HL-60 (cell line): ENCODE data around the gene IL33.

Experiments used
- DNase-seq, 2 experiments: peaks; one replicate each; pipeline ENCODE4 v3.0.0-alpha.2; 2010 to 2020; ENCODE audit warnings: low read depth in 1 of 2, low spot score in 1 of 2
- H3K27ac ChIP-seq: fragments of 250-450 bp; sonication (Bioruptor Pico); replicated peaks from 2 replicates; pipeline ENCODE4 v1.5.1; 2020; ENCODE audit warnings: mild to moderate bottlenecking, moderate library complexity
- H3K27me3 ChIP-seq: fragments of 250-450 bp; sonication (Bioruptor Pico); 2 replicates; pipeline ENCODE4 v1.5.1; 2021; ENCODE audit warnings: mild to moderate bottlenecking, moderate library complexity; ENCODE audit not compliant: insufficient read depth, poor library complexity, severe bottlenecking
- H3K4me3 ChIP-seq: replicated peaks from 2 replicates; pipeline ENCODE4 v1.5.1; 2011; ENCODE audit warnings: mild to moderate bottlenecking, control low read depth, low read length; ENCODE audit not compliant: insufficient read depth
- CTCF ChIP-seq: IDR thresholded peaks from one replicate; pipeline ENCODE4 v1.5.1; 2011; ENCODE audit warnings: low read length, control low read depth, inconsistent platforms; ENCODE audit not compliant: insufficient read depth
- GABPA ChIP-seq: IDR thresholded peaks from 2 replicates; pipeline ENCODE4 v1.6.1; 2012; ENCODE audit warnings: low read depth
- POLR2AphosphoS5 ChIP-seq: IDR thresholded peaks from 2 replicates; pipeline ENCODE4 v1.6.1; 2012; ENCODE audit warnings: low read depth
- SPI1 ChIP-seq: IDR thresholded peaks from 2 replicates; pipeline ENCODE4 v1.6.1; 2012; ENCODE audit warnings: low read depth, mild to moderate bottlenecking, borderline replicate concordance
- TF ChIP-seq, protein P1 (sequence below): IDR thresholded peaks from 2 replicates; pipeline ENCODE4 v1.6.1; 2012; ENCODE audit warnings: low read depth; ENCODE audit not compliant: insufficient replicate concordance

Gene IL33

GRCh38 chr9:6305954-6306563 lies 90.5 kb downstream of the IL33 start:
- no peak for DNase-seq
- TF ChIP-seq SPI1 (no peak), CTCF (peak; percentile 9), POLR2AphosphoS5 (no peak), GABPA (no peak)
- TF ChIP-seq, protein P1, sequence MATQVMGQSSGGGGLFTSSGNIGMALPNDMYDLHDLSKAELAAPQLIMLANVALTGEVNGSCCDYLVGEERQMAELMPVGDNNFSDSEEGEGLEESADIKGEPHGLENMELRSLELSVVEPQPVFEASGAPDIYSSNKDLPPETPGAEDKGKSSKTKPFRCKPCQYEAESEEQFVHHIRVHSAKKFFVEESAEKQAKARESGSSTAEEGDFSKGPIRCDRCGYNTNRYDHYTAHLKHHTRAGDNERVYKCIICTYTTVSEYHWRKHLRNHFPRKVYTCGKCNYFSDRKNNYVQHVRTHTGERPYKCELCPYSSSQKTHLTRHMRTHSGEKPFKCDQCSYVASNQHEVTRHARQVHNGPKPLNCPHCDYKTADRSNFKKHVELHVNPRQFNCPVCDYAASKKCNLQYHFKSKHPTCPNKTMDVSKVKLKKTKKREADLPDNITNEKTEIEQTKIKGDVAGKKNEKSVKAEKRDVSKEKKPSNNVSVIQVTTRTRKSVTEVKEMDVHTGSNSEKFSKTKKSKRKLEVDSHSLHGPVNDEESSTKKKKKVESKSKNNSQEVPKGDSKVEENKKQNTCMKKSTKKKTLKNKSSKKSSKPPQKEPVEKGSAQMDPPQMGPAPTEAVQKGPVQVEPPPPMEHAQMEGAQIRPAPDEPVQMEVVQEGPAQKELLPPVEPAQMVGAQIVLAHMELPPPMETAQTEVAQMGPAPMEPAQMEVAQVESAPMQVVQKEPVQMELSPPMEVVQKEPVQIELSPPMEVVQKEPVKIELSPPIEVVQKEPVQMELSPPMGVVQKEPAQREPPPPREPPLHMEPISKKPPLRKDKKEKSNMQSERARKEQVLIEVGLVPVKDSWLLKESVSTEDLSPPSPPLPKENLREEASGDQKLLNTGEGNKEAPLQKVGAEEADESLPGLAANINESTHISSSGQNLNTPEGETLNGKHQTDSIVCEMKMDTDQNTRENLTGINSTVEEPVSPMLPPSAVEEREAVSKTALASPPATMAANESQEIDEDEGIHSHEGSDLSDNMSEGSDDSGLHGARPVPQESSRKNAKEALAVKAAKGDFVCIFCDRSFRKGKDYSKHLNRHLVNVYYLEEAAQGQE = no peak
- H3K27ac ChIP-seq = no peak overlapping the region
- no peaks in the 10 kb centered on the region for H3K27me3 ChIP-seq
- H3K4me3 ChIP-seq = no peak overlapping the region
